GM18519 (cell line): Measurements from ENCODE around the gene LGALS16.
A peak's percentile ranks its signal among the peaks of the same experiment; 100 is the strongest.
"Not testable (repeated sequence)": the region's sequence is repeated elsewhere in the genome, so short reads cannot be mapped to it uniquely, and the experiment has no call there.

ENCODE experiments used
- ATAC-seq: cut with Tn5 transposase; IDR thresholded peaks from one replicate; pipeline ENCODE4 v1.9.1; 2021; ENCODE audit warnings: mild to moderate bottlenecking, moderate library complexity; ENCODE audit not compliant: unreplicated experiment, low FRiP score

Gene LGALS16

DNA sequence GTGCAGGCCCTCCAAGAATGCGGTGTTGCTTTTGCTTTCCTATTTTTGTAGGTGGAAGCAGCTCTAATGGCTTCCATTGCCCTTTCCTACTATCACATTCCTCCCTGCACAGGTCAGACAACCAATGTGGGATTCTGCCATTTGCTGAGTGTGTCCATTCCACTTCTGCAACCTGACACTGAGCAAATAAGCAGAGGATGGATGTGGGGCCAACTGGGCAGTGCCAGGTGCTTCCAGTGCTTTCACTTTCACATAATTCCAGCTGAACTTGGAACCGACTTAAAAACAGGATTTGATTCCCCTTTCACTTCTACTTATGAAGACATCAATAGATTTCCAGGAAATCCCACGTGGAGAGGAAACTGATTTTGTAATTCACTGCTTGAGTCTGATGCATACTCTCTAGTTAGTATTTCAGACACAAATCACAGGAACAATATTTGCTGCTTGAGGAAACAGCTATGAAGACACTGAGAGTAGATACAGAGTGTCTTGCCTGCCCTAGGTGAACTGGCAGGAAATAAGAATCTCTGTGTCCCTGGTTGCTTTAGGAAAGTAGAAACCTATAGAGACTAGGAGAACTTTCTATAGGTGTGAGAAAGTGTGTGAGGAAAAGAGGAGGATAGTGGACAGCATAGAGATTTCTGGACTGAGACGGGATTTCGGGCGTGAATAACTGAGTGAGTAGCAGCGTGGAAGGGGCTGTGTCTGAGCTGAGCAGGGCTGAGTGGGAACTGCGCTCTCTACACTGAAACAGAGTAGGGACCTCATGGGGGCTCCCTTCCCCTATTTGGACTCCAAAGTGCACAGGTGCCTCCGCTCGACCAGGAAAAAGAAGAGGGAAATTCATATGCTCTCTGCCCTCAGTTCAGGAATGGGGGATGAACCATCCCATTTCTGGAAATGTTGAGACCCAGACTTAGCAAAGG, 22.5 kb downstream of the LGALS16 start:
- no peak for ATAC-seq

DNA sequence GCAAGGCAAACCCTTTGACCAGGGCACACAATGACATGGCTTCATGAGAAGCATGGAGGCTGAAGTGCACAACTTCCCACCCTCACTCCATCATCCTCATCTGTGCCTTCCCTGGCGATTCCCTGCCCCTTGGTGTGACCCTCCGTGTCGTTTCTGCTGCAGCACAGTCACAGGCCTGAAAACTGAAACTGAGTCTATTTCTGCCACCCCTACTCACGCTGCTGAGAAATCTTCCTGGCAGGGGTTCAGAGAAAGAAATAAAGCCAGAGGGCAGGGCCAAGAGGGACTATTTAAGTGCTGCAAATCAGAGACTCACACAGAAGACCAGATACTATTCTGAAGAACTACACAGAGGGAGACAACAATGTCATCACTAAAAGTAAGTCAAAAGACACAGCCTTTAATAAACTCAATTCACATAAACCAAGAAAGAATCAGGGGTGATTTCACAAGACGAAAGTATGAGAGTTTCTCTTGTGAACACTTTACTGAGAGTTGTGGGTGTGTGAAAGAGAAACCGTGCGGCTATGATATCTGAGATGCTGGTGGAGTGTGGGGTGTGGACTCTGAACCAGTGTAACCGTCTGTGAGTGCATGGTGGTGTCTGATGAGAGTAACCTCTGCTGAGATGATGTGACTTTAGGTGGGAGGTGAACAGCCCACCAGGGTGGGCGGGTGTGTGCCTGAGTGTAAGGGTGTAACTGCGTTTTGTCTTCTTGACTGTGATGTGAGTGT, 23.5 kb downstream of the LGALS16 start:
- ATAC-seq = peak; percentile 33

DNA sequence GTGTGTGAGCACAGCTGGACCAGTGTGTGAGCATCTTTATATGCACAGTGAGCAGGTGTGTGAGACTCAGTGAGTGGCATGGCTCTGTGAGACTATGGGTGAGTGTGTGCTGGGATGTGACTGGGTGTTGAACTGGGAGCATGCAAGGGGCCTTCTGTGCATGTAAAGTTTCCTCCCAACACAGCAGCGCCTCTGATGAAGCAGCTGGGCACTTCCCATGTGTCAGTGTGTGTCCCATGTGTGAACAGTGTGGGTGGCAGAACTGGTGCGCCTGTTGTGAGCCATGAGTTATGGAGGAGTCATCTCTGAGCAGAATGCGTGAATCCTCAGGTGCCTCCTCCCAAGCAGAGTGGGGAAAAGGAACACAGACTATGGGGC, 24.1 kb downstream of the LGALS16 start:
- ATAC-seq = no peak

DNA sequence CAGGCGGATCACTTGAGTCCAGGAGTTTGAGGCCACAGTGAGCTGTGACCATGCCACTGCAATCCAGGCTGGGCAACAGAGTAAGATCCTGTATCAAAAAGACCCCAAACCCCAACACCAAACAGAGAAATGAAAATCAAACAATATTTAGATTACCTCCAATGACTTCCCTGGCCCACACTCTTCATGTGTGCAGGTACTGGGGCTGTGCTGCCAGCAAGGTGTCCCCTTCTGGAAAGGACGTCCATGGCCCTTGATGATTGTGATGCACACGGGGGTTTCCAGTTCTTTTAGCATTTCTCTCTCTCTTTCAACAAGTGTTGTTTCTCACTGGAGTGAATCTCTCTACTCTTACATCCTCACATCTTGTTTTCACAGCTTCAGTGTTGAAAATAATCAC, 24.9 kb downstream of the LGALS16 start:
- ATAC-seq = no peak

DNA sequence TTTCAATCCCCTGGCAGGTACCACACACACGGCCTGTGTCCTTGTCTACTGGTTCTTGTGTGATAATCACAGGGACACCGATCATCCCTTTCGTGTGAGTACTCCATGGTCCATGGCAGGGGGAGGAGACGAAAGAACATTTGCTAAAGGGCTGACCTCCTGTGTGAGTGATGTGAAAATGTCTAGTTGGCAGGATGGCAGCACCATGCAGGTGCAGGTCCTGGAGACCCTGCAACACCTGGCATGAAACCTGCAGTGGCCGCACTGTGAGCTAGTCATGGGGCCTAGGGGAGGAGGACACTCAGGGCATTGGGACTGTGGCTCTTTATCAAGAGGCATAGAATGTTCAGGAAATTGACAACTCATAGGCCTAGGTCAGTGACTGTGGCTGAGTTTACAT, 25.7 kb downstream of the LGALS16 start:
- ATAC-seq = no peak

DNA sequence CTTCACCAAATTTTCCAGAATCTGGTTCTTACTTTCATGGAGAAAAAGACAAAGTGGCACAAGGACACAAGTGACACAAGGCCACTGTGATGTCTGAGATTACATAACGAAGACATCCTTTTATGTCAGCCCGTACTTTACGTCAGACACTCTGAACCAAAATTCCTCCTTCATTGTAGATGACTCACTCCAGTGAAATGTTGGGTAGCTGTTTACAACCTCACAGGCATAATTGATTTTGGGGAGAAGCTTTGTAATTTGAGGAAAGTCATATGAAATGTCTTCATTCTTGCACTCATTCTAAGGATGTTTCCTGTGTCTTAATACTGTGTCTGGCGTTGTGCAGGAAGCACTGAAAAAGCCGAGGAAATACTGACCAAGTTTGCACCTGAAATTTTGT, 28.6 kb downstream of the LGALS16 start:
- no peak for ATAC-seq

DNA sequence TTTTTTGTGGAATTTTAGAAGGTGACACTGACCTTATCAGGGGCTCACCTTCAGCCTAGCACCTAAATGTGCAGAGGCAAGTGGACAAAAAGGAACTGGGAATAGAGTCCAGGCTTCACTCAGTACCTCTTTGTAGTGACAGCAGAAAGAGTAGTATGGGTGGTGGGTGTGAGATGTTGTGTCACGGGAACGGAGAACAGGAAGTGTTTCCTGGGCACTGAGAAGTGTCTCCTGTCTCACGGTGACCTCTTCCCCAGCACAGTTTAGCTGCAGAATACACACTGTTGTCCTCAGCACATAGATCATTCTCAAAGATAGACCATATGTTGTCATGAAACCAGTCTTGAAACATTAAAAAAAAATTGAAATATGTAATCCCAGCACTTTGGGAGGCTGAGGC, 31.0 kb downstream of the LGALS16 start:
- ATAC-seq = no peak

DNA sequence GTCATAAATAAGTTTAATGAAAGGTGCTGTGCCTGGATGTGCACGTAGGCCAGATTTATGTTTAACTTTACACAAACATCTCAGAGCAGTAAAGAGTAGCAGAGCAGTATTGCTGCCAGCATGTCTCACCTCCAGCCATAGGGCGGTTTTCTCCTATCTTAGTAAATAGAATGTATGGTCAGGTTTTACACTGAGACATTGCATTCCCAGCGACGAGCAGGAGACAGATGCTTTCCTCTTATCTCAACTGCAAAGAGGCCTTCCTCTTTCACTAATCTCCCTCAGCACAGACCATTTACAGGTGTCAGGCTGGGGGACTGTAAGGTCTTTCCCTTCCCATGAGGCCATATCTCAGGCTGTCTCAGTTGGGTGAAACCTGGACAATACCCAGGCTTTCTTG, 32.9 kb downstream of the LGALS16 start:
- ATAC-seq = not testable (repeated sequence)

DNA sequence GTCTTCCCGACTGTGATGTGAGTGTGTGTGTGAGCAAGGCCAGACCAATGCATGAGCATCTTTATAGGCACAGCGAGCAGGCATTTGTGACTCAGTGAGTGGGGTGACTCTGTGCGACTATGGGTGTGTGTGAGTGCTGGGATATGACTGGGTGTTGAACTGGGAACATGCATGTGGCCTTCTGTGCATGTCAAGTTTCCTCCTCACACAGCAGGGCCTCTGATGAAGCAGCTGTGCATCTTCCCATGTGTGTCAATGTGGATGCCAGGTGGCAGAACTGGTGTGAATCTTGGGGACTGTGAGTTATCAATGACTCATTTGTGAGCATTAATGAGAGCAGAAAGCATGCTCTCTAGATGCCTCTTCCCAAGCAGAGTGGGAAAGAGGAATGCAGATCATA, 36.5 kb downstream of the LGALS16 start:
- ATAC-seq = no peak

DNA sequence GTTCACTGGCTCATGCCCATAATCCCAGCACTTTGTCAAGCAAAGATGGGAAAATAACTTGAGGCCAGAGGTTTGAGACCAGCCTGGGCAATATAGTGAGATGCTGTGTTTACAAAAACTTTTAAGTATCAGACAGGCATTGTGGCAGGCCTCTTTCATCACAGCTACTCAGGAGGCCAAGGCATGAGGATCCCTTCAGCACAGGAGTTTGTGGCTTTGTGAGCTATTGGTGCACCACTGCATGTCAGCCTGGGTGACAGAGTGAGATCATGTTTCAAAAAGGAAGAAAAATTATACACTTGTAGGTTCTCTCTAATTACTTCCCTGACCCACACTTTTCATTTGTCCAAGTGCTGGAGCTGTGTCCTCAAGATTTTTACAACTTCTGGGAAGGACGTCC, 37.1 kb downstream of the LGALS16 start:
- no peak for ATAC-seq

DNA sequence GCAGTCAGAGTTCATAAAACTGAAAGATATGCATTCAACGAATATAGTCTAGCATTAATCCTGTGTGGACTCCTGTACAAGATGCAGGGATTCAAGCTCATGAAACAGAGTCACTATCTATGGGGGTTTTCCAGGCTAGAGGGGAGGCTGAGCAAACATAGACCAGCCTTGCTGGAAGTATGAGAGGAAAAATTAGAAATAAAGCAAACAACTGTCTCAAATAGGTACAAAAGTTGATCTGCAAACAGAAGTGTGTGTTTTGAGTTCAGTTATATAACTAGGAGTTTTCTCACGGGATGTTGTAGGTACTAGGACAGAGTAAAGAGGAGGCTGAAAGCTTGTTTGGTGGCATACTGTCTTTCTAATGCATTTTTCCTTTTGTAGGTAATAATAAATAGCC, 40.0 kb downstream of the LGALS16 start:
- no peak for ATAC-seq

DNA sequence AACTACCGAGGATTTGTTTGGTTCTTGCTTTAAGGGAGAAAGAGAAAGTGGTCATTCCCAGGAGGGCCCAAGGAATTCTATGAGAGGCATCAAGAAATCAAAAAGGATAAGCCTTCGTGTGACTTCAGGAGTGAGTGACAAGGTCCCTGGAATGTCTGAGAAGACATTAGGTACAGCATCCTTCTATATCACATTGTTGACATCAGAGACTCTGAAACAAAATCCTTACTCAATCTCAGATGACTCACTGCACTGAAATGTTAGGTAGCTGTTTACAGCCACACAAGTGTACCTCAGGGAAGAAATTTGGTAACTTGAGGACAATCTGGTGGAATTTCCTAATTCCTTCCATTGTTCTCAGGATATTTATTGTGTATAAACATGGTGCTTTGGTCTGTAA, 40.7 kb downstream of the LGALS16 start:
- no peak for ATAC-seq

DNA sequence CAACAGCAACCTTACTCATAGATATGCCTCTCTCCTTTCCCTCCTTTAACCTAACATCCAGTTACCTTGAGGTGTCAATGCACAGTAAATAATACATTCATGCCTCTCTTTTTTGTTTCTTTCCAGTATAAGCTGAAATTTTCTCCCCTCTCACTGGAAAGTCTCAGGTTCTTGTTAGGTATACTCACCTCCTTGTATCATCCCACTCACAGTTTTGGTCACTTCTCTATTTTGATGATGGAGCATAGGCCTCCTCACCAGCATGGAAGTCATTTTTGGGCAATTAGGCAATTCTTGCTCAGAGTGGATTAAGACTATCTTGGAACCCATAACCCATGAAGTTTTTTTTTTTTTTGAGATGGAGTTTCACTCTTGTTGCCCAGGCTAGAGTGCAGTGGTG, 42.8 kb downstream of the LGALS16 start:
- no peak for ATAC-seq

DNA sequence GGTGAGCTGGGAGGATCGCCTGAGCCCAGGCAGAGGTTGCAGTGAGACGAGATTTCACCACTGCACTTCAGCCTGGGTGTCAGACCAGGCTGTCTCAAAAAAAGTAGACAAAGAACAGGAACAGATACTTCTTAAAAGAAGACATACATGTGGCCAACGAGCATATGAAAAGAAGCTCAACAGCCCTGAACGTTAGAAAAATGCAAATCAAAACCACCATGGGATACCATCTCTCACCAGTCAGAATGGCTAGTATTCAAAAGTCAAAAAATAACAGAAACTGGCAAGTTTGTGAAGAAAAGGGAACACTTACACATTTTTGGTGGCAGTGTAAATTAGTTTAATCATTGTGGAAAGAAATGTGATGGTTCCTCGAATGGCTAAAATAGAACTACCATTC, 45.6 kb downstream of the LGALS16 start:
- no peak for ATAC-seq

DNA sequence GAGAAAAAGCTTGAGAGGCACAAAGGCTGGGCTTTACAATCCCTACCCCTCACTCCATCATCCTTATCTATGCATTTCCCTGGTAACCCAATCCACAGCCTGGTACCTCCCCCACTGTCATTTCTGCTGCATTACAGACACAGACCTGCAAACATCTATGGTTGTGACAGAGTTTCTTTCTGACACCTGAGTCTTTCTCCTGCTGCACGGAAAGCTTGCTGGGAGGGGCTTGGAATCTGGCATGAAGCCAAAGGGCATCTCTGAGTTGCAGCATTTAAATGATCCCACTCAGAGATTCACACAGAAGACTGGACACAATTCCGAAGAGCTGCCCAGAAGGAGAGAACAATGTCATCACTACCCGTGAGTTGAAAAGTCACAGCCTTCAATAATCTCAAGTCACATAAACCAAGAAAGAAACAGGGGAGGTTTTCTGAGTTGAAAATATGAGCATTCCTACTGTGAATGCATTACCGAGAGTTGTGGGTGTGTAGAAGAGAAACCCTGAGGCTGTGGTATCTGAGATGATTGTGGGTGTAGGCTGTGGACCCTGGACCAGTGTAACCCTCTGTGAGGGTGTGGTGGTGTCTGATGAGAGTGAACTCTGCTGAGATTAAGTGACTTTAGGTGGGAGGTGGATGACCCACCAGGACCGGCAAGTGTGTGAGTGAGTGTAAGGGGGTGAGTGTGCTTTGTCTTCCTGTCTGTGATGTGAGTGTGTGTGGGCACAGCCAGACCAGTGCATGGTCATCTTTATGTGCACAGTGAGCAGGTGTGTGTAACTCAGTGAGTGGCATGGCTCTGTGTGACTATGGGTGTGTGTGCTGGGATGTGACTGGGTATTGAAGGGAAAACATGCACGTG, 48.7 kb downstream of the LGALS16 start, which contains the start of gene LGALS14:
TSS of gene LGALS14 (plus strand) at position 301 of the 864 bp plus-strand sequence. CDS start at position 349, 48 bp downstream.
- ATAC-seq = no peak

DNA sequence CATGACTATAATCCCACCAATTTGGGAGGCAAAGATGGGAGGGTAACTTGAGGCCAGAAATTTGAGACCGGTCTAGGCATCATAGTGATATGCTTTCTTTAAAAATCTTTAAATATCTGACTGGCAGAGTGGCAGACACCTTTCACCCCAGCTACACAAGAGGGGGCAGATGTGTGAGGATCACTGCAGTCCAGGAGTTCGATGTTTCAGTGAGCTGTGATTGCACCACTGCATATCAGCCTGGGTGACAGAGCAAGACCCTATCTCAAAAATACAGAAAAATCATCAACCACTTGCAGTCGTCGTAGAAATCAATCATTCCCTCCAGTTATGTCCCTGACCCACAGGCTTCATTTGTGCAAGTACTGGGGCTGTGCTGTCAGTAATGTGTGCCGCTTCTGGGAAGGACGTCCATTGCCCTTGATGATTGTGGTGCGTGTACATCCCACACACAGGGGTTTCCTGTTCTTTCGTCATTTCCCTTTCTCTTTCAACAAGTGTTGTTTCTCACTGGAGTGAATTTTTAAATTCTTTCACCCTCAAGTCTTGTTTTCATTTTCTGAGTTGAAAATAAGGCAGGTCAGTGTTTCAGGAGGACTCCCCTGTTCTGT, 50.0 kb downstream of the LGALS16 start:
- ATAC-seq = no peak

DNA sequence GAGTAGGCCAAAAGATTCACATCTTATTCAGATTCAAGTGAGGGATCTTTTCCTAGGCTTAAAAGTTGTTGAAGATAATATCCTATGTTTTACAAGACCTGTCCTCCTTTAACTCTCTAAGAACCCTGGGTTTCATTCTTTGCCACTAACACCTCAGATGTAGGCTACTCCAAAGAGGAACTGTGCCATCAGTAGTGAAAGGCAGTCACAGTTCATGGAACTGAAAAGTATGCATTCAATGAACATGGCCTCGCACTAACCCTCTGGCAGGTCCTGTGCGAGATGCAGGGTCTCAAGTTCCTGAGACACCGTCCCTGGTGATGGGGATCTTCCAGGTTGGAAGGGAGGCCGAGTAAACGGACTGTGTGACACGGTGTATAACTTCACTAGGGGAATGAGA, 52.9 kb downstream of the LGALS16 start:
- no peak for ATAC-seq

DNA sequence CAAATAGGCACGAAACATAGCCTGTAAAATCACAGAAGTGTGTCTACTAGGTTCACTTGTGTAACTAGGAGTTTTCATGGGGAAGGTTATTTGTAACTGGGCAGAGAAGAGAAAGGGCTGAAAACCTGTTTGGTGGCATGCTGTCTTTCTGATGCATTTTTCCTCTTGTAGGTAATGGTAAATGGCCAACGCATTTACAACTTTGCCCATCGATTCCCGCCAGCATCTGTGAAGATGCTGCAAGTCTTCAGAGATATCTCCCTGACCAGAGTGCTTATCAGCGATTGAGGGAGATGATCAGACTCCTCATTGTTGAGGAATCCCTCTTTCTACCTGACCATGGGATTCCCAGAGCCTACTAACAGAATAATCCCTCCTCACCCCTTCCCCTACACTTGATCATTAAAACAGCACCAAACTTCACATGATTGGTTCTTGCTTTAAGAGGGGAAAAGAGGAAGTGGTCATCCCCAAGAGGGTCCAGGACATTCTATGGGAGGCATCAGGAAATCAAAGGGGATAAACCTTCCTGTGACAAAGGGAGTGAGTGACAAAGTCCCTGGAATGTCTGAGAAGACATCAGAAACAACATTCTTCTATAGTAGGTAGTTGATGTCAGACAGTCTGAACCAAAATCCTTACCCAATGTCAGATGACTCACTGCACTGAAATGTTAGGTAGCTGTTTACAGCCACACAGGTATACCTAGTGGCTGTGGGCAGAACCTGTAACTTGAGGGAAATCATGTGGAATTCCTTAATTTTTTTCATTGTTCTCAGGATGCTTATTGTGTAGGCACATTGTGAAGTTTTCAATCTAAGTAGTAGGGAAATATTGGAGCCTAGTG, 53.5 kb downstream of the LGALS16 start:
- no peak for ATAC-seq
